HG03025 (cell line): ENCODE results near the gene SUGCT.

Source experiments
- ATAC-seq: cut with Tn5 transposase; IDR thresholded peaks from one replicate; pipeline ENCODE4 v1.9.1; 2021; ENCODE audit warnings: mild to moderate bottlenecking, moderate library complexity; ENCODE audit not compliant: unreplicated experiment, low FRiP score

SUGCT gene

DNA sequence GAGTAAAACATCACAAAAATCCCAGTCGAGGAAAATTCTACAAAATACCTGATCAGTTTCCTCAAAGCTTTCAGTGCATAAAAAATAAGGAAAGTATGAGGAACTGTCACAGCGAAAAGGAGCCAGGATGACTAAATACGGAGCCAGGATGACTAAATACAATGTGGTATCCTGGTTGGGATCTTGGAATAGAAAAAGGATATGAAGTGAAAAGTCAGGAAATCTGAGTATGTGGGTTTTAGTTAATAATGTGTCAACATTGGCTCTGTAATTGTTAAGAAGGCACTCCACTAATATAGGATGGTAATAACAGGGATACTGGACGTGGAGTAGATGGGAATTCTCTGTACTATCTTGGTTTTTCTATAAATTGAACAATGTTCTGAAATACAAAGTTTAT, 175.5 kb downstream of the SUGCT start:
- no peak for ATAC-seq

DNA sequence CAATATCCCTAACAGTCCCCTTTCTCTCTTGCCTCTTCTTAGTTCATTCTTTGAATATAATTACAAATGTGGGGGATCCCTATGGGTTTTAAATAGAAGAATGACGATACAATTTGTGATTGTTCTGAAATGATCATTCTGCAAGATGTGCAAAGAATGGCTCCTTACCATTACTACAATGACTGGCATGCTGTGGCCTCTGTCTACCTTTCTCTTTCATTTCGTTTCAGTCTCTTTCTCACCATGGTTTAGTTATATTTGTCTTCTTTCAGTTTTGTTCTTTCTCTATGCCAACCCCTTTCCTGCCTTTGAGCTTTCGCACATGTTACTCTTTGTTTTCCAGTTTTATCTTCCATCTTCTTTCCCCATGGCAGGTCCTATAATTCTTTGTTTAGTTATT, 176.5 kb downstream of the SUGCT start:
- peak; percentile 96 for ATAC-seq

DNA sequence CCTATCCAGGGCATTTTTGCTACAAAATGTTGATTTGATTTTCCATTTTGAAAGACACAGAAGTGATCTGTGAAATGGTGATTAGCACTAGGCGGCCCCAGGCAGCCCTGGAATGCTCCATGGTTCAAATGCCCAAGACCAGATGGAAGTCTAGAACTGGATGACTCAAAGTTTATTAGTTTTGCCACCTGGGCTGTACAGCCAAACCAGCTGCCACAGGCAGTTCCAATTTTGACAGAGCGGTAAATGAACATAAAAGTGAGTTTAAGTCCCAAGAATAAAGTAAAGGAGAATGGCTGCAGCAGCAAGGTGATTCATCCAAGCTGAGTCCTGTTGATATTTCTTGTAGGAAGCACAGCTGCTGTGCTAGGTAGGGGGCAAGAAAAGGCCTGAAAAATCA, 180.5 kb downstream of the SUGCT start:
- ATAC-seq: no peak

DNA sequence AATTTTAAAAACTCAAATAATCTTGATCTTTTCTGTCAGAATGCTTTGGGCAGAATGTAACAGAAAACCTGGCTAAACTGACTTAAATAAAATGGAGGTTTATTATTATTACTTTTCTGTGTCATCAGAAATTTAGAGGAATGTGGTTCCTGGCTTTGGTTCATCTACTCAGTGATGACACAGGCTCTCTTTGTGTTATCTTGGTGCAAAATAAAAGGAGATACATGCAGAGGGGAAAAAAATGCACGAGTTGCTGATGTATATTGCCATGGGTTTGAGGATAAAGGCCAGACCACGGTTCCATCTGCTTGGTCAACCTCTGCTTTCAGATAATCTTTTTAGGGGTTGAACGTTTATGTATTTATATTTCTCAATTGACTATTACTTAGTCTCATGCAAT, 181.4 kb downstream of the SUGCT start:
- no peak for ATAC-seq

DNA sequence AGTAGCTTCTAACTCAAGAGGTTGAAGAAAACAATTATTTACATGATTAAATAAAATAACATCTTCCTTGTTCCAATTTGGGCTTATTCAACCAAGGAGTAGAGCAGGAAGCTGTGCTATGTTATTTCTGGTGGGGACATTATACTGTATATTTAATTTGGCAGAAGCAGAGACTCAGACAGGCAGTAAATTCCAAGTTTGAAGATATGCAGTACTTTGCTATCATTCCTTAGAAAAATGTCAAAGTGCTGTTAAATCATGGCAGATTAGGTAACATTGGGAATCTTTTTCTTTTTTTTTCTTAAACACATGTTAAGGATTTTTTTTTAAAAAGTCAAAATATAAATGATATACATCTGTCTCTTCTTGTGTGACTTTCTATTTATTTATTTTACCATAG, 190.1 kb downstream of the SUGCT start:
- ATAC-seq: no peak

DNA sequence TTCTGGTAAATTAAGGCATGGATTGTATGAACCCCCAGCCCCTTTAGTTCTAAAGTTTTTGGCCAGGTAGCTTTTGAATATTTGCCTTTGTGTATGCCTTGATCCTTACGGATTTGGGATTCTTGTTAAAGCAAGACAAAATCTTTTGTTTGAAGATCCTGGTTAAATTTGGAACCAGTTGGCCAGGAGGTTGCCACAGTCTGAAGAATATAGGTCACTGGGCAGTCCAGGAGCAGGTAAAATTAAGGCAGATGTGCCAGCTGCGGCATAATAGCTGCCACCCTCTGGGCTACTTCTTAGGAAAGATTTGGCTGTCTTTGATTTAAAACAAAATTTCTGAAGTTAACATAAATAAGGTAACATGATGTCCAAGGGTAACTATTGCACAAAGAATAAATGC, 192.3 kb downstream of the SUGCT start:
- no peak for ATAC-seq

DNA sequence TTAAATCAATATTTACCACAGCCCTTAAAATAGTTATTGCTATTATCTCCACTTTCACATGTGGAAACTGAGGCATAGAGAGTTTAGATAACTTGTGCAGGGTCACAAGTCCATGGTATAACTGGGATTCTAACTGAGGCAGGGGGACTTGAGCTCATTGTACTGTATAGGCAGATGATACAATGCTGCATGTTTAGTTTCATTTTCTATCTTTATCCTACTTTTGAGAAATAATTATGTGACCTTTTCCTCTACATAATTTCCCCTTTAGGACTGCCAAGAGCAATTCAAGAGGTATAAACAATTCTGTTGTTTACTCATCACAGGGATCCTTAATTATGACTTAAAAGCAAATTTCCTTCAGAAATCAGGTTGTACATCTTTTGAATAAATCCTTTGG, 193.1 kb downstream of the SUGCT start:
- no peak for ATAC-seq

DNA sequence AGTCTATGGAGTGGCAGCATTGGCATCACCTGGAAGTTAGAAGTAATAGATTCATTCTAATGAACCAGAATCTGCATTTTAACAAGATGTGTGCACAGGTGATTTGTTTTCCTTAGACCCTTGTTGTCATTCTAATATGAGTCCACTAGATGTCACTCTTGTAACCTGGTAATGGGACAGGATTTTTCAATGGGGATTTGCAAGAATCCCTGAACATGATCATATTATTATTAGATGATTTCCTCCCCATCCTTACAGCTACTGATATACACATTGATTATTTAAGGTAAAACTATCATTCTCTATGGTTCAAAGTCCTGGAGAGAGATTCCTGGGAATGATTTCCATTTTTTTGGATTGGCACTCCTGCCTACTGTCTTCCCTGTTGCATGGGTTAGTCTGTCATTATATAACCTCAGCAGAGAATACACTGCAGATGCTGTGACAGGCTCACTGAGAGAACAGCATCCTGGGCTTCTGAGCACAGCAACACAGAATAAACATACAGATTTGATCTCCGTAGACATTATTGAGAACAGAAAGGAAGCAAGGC, 194.9 kb downstream of the SUGCT start:
- ATAC-seq: peak; percentile 47

DNA sequence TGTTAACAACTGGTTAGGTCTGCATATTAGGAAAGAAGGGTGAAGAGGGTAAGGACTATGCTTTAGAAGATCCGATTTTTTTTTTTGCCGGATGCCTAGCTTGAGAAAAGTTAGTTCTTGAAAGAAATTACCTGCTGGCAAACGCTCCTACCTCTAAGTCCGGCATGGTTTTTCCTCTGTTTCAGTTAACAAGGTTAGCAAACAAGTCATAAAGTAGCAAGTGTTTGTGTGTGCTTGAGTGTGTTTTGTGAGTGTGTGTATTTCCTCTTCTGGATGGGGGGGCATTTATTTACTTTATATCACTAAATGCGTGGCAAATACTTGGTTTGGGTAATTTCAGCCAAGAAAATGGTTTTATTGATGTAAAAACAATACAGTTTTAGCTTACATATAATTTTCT, 195.6 kb downstream of the SUGCT start:
- no peak for ATAC-seq

DNA sequence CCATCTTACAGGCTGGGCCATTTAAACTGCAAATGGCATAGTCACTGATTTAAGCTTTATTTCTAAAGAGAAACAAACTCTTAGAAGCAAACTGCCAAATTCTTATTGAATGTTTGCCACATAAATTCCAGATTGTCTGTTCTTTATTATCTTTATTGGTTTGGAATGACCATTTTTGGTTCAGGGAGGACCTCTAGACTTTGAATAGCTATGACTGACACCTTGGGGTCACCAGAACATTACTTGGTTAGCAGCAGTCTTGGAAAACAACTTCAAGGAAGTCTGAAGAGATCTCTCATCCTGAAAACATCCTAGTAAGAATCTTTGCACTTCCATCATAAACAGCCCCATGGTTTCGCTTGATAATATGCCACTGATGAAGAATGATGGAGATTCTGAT, 197.1 kb downstream of the SUGCT start:
- ATAC-seq: no peak

DNA sequence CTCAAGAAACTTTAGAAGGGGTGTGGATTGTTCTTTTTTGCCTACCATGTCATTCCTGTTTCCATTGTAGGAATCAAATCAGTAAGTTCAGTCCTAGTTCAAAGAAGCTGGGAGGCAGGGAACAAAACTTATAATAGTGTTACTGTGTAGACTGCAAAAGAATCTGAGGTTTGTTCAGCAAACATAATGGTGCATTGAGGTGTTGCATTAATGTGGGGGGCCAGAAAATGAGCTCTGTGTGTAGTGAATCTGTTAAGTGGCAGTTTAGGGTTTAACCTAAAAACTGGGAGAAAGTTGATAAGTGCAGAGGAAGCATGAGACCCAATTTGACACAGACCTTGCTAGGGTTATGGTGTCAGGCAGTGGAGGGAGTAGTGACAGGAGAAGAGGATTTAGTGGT, 197.7 kb downstream of the SUGCT start:
- no peak for ATAC-seq

DNA sequence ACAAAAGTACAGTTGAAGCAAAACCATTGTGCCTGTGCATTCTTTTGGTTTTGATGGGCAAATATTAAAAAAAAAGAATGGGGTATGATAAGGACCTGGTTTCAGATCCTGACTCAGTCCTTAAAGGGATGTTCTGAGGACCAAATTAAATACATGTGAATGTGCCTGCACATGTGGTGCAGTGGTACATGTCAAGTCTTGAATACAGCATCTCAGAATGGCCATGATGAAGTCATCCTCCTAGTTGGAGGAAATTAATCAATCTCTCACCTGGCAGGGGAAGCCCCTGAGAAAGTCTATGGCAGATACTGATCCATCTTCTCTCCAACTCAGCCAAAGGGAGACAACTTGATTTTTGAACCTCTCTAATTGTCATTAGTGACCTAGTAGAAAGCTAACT, 207.0 kb downstream of the SUGCT start:
- ATAC-seq: no peak

DNA sequence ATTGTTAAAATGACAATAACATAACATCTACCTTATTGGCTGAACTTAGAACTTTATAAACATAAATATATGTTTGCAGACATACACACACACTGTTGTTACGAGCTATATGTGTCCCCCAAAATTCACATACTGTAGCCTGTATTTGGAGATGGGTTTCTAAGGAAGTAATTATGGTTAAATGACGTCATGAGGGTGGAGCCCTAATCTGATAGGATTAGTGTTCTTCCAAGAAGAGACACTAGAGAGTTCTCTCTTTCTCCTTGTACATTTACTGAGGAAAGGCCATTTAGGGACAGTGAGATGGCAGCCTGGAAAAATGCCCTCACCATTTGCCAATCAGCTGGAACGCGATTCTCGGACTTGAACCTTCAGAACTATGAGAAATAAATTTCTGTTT, 211.7 kb downstream of the SUGCT start:
- no peak for ATAC-seq

DNA sequence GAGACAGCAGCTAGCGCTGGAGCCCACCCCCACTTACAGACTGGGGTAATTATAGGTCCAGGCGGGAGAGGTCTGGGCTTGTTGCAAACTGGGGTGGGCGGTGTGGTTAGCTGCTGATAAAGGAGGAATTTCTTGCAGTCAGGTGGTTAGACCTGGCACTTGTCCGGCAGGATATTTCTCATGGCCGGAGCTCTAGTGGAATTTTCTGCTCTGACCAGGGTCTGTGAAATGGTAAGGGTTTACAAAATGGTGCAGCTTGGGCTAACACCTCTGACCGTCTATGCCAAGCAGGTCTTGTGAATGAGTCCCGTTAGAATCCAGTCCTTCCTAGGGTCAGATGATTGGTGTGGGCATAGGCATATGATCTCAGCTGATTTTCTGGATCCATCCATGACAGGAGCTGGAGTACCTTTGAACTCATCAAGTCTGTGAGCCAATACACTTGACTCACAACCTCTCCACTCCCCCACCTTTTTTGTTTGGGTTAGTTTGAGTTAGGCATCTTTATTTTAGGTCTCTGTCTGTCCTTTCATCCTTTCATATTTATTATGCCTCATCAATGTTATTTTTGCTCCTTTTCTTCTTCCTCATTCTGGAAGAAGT, 213.4 kb downstream of the SUGCT start:
- no peak for ATAC-seq

DNA sequence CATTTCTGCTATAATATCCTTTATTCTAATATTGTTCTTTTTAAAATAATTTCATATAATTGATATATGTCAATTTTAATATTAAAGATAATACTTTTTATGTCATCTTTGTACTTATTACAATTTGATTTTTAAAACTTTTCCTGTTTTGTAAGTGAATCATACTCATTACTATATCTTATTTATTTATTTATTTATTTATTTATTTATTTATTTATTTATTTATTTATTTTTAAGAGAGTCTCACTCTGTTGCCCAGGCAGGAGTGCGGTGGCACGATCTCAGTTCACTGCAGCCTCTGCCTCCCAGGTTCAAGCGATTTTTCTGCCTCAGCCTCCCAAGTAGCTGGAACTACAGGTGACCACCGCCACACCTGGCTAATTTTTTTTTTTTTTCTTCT, 215.3 kb downstream of the SUGCT start:
- no peak for ATAC-seq

DNA sequence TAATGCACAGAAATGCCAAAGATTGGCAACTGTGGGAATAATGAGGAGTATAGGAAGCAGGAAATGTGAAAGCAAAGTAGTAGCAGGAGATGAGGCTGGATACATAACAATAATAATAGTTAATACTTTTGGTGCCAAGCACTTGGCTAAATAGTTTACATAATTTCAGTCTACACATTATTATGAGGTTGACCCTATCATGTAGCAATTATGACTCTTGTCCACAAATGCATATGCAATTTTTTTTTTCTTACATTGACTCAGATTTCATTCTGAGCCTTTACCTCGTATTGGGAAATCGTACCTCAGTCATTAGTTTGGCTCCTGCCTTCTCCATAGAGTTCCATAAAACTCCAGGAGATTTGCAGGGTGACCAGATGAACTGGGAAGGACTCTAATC, 219.9 kb downstream of the SUGCT start:
- ATAC-seq: no peak

DNA sequence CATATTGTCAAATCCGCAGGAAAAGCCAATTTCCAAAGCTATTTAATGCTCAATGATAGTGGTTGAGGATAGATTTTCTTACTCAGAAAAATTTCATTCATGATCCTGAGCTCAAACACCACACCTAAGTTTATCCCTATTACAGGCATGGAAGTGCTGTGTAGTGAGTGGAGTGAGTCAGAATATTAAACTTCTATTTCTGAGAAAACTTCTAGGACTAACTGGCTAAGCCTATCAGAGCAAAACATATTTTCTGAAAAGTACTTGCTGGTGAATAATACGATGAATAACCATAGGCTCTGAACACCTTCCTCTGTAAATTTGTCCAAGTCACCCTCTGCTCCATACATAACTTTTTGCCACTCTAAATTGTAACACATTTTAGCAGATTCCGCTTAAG, 221.5 kb downstream of the SUGCT start:
- ATAC-seq: no peak

DNA sequence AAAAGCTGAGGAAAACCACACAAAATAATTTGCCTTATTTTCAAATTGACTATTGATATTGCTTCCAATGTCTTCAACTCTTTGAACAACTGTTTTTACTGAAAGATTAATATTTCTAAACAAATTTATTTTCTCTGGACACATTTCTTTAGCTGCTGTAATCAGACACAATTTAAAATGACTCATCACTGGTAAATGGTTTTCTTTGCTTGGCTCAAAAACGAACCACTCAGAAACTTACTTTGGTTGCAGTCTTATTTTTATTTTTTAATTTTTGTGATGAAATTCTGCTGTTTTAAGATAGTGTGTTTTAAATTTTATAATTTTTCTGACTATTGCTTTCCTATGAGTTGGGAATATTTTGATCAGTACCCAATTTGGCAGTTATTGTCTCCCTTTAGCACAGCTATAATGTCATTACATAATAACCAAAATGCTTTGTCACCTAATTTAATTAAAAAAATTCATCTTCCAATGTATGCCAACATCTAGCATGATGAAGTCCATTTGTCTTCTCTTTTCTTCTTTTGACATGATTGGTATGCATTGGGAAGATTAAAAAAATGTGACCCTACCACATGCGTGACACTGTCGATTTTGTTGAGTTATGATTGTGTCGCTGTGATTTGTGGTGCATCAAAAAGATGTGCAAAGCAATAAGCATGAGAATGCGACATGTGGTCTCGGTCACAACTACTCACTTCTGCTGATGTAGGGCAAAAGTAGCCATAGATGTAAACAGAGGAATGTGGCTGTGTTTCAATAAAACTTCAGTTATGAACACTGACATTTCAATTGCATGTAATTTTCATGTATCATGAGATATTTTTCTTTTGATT, 222.3 kb downstream of the SUGCT start:
- ATAC-seq: no peak

DNA sequence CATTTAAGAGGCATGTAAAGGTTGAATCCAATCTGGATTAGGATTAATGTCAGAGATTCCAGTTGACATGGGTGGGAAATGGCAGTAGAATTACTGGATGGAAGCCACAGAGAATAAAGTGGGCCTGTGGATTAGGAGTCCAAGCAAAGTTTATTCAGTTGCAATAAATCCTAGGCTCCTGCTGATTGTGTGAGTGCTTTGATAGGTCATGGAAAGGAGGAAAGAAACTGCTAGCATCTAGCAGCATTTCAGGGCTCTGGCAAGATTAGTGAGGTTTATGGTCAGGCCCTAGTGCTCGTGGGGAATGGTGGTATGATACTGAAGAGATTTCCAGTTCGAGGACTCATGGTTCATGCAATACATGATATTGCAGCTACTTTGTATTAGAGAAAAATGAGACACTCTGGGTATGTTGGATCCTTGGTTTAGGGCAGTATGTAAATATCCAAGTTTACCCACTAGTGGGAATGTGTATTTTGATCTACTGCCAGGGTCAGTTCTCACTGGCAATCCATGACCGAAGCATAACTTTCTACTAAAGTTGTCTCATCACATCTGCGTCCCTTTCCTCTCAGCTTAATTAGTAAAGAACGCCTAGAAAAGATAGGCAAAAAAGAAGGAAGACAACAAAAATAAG, 235.0 kb downstream of the SUGCT start:
- ATAC-seq: no peak

DNA sequence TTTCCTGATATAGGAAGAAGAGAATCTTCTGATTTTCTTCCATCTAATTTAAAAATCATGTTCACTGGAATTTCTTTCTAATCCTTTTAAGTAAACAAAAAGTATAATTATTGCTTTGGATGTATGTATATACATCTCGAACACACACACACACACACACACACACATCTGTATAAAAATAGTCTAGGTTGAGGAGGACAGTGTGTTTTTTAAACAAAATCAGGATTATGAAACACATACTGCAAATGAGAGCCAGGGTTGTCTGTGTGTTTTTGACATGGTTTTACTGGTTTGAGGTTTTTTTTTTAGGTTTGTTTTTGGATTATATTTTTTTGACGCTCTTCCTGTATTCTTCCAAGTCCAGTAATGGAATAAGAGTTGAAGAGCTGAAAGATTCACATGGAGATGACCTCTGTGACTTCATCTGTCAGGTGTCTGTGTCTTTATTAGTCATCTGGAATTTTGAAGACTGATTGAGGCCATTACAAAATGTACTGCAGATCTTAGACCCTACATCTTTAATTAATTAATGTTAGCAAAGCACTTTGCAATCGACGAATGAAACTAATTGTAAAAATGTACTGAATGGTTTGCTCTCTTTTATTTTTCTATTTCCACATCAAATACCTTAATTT, 237.1 kb downstream of the SUGCT start:
- ATAC-seq: no peak

DNA sequence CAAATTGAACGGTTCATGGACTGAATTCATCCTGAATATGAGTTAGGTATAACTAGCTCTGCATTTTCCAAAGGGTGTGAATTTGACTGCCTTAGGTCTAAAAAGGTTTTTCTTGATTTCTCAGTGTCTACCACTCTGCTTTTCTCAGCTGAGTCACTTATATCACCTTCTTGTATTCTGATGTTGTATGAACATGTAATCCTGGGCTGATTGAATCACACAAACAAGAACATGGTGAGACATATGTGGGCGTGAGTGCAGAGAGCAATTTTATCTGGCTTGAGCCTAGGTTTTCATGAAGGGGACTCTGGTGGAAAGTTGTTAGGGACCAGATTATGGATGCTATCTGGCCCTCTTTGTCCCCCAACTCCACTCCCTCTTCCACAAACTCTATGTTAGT, 239.8 kb downstream of the SUGCT start:
- ATAC-seq: no peak
